ENCODE results near the gene LCOR.
A peak's percentile ranks its signal among the peaks of the same experiment; 100 is the strongest.
"Not testable (repeated sequence)": the region's sequence is repeated elsewhere in the genome, so short reads cannot be mapped to it uniquely, and the experiment has no call there.

The LCOR gene

DNA sequence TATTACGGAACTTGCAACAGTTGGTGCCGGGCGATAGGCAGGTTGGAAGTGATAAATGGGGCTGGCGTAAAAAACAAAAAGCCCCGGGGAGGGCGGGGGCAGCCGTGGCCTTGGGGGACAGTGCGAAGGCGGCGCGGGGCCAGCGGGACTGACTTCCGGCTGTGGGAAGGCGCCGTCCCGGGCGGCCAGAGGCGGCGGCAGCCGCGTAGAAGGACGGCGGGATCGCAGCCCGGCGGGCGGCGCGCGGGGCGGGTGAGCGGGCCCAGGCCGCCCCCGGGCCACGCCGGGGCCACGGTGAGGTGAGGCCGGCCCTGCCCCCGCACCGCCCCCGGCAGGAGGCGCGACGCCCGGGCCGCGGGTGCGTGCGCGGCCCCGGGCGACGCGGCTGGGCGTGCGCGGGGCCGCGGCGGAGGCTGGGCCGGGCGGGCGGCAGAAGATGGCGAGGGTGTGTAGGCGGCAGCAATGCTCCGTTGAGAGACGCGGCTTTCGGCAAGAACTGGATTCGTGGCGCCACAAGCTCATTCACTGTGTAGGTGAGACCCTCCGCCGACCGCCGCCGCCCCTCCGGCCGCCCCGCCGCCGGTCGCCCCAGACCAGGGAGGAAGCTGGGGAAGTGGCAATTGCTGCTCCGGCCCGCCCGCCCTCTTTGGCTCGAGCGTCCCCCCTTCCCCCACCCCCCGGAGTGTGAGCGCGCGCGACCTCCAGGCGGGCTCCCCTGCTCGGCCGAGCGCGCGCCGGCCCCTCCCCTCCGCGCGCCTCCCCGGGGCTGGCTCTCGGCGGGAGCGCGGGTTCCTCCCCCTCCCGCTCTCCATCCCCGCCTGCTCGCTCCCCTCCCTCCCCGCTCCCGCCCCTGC lies at the start of gene LCOR:
LCOR (plus strand) TSS at position 432 of the 854 bp plus-strand sequence. CDS start 116,760 bp downstream, outside the sequence.
- DNase-seq (ENCODE audit: low spot score) = peak; percentile 89

GRCh38 chr10:96784253-96784652 lies 47.8 kb upstream of the LCOR start:
- DNase-seq (ENCODE audit: low spot score) = no peak

- DNase-seq (ENCODE audit: low spot score) = no peak
Observed at GRCh38 chr10:96789571-96790108, 42.5 kb upstream of the LCOR start.

- DNase-seq (ENCODE audit: low spot score) = no peak
Observed at GRCh38 chr10:96791902-96792301, 40.2 kb upstream of the LCOR start.

DNA sequence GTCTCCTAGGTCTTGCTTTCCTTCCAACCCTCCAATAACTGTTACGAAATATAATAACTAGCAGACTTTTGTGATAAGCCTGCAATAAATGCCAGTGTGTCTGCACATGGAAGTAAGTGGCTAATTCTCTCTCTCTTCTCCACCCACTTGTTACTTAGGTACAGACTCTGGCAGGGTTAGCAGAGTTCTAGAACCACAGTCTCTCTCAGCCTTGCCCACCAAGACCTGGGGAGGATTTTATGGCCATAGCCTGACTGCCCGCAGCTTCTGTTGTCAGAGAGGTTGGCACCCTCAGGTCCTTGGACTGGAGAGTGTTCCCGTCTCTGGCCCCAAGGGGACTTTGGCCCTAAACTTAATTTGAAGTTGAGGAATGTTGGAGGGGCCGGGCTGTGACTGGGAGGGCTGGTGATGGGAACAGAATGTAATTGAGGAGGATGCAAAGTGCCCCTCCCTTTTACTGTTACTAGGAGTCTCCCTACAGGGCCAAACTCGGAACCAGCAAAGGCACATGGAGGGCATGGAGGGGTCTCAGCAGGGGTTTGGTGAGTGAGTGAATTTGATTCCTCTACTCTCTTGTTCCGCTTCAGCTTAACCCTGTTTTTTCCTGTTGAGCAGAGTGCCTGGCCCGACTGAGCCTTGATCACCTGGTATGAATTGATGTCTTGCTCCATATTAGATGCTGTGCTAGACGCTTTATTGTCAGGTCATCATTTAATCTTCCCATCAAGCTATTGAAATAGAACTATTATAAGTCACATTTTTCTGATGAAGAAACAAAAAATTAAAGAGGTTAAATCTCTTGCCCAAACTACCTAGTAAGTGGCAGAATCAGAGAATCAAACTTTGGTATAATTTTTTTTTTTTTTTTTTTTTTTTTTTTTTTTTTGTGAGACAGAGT lies 37.0 kb upstream of the LCOR start:
- DNase-seq (ENCODE audit: low spot score) = no peak

DNA sequence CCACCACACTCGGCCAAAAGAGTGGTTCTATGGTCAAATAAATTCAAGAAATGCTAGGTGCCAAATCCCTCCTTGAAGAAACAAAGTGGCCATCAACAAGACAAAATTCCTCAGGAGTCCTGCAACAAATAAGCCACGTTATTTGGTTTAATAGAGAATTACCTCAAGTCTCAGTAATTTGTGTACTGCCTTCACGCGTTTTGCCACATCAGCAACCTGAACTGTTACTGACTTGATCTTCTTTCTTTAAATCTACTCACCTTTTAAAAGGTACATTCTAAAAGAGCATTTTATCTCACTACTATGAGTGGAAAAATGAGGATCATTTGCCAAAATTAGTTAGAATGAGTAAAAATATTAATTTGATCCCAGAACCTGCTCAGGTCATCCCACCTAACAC lies 34.6 kb upstream of the LCOR start:
- DNase-seq (ENCODE audit: low spot score) = no peak

- no peak for DNase-seq (ENCODE audit: low spot score)
Observed at GRCh38 chr10:96803288-96803664, 28.8 kb upstream of the LCOR start.

DNA sequence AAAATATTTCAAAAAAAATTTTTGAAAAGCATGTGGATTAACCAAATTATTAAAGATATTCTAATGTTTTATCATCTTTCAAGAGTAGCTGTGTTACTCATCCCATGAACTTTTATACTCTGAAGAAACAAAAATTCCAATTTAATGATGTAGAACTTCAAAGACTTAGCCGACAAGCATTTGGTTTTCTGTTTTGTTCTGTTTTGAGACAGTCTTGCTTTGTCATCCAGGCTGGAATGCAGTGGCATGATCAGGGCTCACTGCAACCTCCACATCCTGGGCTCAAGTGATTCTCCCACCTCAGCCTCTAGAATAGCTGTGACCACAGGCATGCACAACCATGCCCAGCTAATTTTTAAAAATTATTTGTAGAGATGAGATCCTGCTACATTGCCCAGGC lies 17.8 kb upstream of the LCOR start:
- DNase-seq (ENCODE audit: low spot score) = no peak

DNA sequence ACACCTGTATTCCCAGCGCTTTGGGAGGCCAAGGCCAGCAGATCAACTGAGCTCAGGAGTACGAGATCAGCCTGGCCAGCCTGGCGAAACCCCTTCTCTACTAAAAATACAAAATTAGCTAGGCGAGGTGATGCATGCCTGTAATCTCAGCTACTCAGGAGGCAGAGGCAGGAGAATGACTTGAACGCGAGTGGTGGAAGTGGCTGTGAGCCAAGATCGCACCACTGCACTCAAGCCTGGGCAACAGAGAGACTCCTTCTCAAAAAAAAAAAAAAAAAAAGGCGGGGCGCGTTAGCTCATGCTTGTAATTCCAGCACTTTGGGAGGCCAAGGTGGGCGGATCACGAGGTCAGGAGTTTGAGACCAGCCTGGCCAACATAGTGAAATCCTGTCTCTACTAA lies 13.1 kb upstream of the LCOR start:
- not testable (repeated sequence) for DNase-seq (ENCODE audit: low spot score)

- DNase-seq (ENCODE audit: low spot score) = no peak
Observed at GRCh38 chr10:96820765-96821164, 11.3 kb upstream of the LCOR start.

DNA sequence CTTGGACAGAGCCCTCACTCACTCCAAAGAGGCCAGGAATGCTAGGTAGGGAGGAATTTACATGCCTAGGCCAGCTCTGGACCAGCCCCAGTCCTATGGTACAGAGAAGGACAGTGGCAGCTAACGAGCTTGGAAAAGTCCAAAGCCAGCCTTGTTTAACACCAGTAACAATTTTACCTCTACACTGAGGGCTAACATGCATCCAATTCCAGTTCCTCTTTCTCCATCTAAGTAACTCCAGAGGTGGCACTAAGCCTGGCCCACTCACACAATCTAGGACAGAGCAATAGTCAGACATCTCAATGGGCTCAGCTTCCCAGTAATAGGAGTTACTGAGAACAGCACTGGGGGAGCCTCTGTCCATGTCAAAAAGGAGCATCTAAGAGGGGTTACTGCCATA lies 5.7 kb upstream of the LCOR start:
- no peak for DNase-seq (ENCODE audit: low spot score)

- DNase-seq (ENCODE audit: low spot score) = no peak
Observed at GRCh38 chr10:96828609-96829008, 3.5 kb upstream of the LCOR start.

DNA sequence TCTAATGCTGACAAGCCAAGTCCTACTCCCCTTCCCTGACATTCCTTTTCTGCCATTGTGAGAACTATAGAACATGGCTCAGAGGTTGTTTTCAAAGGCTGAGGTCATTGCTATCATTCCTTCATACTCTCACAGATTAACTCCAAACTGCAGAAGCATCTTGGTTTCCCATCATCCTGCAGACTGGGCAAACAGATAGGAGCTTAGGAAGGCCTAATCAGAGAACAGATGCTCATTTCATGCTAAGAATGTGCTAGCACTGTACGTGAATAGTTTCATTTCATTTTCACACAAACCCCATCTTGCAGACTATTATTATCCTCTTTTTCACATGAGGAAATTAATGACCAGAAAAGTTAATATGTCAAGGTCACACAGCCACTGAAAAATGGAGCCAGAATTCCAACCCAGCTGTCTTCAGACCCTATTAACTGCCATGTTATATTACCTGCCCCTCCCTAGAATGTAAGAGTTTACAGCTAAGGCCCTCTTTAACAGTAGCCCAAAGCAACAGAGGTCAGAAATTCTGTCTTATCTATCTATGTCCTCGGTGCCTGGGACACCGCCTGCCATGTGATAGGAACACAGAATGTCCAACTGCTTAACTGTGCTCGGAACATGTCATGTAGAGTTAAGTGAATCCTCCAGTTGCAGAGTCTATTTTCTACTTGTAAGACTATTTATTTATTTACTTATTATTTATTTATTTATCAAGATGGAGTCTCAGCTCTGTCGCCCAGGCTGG lies 2.9 kb upstream of the LCOR start:
- no peak for DNase-seq (ENCODE audit: low spot score)

DNA sequence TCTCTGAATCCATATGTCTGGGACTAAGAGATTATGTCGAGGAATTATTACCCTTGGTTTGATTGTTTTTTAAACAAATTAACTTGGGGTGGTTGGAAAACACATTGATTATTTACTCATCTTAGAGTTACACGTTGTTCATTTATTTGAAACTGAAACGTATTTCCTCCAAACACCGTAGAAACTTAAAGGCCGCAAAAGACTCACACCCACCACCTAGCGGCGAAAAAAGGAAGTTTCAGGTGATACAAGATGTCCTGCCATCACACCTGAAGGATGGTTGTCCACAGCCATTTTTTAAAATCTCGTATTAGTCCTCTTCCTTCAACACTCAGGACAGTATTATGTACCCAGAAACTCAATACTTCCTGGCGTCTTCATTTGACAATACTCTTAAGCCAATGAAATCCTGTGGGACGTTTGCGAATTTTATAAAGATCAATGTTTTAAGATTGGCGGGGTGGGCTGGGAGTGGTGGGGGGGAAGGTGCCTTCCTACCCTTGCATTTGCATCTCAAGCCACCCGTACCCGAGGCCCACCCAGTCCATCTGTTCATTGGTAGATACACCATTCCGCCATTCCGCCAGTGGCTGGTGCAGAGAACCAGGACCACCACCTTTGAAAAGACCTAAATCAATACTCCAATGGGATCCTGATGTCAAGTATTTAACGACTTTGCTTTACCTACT lies 1.4 kb upstream of the LCOR start:
- DNase-seq (ENCODE audit: low spot score) = peak; percentile 59

DNA sequence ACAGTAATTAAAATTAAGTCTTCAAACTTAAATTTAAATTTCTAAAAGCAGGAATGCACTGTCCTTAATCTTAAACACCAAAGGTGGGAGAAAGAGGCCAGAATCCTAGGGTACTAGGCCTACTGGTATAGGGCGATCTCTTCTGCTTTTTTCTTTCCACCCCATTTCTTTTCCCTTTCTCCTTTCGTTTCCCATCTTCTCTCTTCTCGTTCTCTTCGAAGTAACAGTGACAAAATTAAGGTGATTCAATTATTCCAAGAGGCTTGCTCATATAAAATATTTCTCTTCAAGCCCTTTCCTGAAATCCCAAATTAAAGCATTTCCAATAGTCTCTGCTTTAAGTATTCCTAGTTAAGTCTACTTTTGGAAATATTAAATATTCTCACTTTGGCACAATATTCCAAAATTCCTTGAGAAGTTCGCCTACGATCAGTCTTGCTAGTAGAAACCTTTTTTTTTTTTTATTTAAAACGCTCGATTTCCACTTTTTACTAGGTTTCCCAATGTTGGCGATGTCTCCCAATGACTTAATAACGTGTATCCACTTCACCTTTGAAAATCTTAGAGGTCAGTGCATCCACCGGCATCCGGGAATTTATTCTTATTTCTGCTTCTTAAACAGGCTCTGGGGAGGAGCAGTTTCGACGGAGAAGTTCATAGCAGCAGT lies 765 bp upstream of the LCOR start:
- DNase-seq (ENCODE audit: low spot score) = no peak

GRCh38 chr10:96832721-96833219 lies 672 bp downstream of the LCOR start:
- peak; percentile 82 for DNase-seq (ENCODE audit: low spot score)

DNA sequence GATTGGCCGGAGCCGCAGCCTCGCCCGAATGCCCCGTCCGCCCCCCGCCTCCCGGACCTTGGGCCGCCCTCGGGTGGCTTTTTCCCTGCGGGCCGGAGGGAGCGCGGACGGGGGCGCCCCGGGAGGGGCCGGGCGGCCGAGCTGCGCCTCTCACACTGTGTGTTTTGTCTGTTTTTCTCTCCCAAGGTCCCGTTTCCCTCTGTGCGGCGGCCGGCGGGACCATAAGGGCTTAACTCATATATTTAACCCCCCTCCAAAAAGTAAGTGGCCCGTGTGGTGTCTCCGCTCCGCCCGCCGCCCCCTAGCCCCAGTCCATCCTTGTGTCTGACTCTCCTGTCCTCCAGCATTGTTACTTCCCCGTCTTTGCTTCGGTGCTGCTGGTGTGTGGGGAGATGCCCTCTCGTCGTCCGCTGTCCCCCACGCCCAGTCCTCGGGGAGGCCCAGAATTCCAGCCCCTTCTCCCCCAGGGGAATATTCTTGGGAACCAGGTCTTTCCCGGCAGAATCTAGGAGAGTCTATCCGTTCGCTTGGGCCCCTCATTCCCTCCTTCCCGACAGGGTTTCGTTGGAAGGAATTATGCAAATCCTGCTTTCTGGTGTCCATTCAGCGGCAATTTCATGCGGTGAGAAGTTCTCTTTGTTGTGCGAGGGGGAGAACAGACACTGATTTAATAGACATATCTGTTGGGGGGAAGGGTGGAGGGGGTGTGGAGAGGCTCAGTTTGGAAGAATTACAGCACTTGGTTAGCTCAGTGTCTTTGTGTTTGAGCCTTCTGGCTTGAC lies 1.3 kb downstream of the LCOR start:
- peak; percentile 40 for DNase-seq (ENCODE audit: low spot score)

DNA sequence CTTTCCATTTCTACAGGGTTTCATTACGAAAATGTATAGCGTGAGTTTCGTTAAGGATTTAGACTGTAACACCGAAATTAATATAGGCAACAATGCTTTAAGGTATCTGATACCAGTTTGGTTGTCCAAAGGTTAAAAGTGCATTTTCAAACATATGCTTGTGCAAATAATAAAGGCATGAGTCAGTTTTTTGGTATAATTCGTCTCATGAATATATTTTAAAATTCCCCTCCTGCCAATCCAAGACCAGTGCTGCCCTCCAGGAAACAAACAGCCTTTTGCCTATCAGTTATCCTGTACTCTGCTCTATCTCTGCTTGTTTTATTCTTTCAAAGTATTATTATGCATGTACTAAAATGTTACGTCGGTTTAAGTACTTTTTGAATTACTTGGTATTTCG lies 2.0 kb downstream of the LCOR start:
- DNase-seq (ENCODE audit: low spot score) = no peak

DNA sequence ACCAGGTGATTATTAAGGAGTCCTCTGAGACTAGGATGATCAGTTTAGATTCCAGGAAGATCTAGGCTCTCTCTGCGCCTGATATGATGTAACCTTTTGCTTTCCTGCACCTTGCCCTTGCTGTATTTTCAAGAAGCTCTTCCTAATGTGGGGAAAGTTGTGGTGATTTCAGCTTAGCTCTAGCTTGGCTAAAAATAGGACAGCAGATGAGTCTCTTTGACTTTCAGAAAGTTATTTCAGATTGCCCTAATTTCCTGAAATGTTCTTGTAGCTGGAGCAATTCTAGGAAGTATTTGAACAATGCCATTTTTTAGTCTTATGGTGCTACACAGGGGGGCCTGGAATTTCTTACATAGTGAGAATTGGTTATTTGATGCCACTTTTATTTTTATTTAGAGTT lies 3.8 kb downstream of the LCOR start:
- no peak for DNase-seq (ENCODE audit: low spot score)

GRCh38 chr10:96838529-96838928 lies 6.4 kb downstream of the LCOR start:
- DNase-seq (ENCODE audit: low spot score) = no peak

Measured in globus pallidus (tissue), 1 donor.